GM23248 (cell line): ENCODE measurements around the gene SEMA3B.

Source experiments
- EZH2 ChIP-seq: fragments of 200-600 bp; sonication (generic); IDR thresholded peaks from 2 replicates; pipeline ENCODE4 v1.6.1; 2018; ENCODE audit warnings: antibody characterized with exemption, mild to moderate bottlenecking; ENCODE audit not compliant: insufficient read depth, poor library complexity, severe bottlenecking
- EZH2phosphoT487 ChIP-seq: fragments of 200-600 bp; sonication (generic); IDR thresholded peaks from 2 replicates; pipeline ENCODE4 v1.6.1; 2018; ENCODE audit warnings: antibody characterized with exemption, moderate library complexity, mild to moderate bottlenecking, low read depth; ENCODE audit not compliant: insufficient read depth

GRCh38 chr3:50297896-50298725, 29.2 kb downstream of the SEMA3B start:
- TF ChIP-seq EZH2 (no peak), EZH2phosphoT487 (no peak)
